ACC112 (cell line): Measurements from ENCODE around the gene MAGOH.
"Not testable (repeated sequence)": the region's sequence is repeated elsewhere in the genome, so short reads cannot be mapped to it uniquely, and the experiment has no call there.

Source experiments
- H2AFZ ChIP-seq: fragments of 200-600 bp; sonication (generic); one replicate; pipeline ENCODE4 v1.6.0; 2017; ENCODE audit warnings: antibody characterized with exemption, low read length; ENCODE audit not compliant: unreplicated experiment
- H3K27ac ChIP-seq: fragments of 200-600 bp; sonication (generic); 2 replicates; pipeline ENCODE4 v1.5.1; 2014; ENCODE audit warnings: low read depth, mild to moderate bottlenecking, antibody characterized with exemption, low read length, moderate library complexity
- H3K27me3 ChIP-seq: fragments of 200-600 bp; sonication (generic); 2 replicates; pipeline ENCODE4 v1.6.1; 2014; ENCODE audit warnings: mild to moderate bottlenecking, antibody characterized with exemption, low read length, moderate library complexity, mixed read lengths; ENCODE audit not compliant: insufficient read depth
- H3K36me3 ChIP-seq: fragments of 200-600 bp; sonication (generic); 2 replicates; pipeline ENCODE4 v1.6.1; 2016; ENCODE audit warnings: mild to moderate bottlenecking, antibody characterized with exemption, low read length, moderate library complexity, mixed read lengths; ENCODE audit not compliant: insufficient read depth
- H3K4me1 ChIP-seq: fragments of 200-600 bp; sonication (generic); one replicate; pipeline ENCODE4 v1.6.1; 2016; ENCODE audit warnings: low read length, mixed read lengths; ENCODE audit not compliant: insufficient read depth, unreplicated experiment, control insufficient read depth
- H3K4me3 ChIP-seq: fragments of 200-600 bp; sonication (generic); 2 replicates; pipeline ENCODE4 v1.5.1; 2014; ENCODE audit warnings: mild to moderate bottlenecking, low read depth, low read length
- H3K79me2 ChIP-seq: fragments of 200-600 bp; sonication (generic); one replicate; pipeline ENCODE4 v1.6.0; 2016; ENCODE audit warnings: low read length; ENCODE audit not compliant: control insufficient read depth, unreplicated experiment, insufficient read depth

MAGOH gene

DNA sequence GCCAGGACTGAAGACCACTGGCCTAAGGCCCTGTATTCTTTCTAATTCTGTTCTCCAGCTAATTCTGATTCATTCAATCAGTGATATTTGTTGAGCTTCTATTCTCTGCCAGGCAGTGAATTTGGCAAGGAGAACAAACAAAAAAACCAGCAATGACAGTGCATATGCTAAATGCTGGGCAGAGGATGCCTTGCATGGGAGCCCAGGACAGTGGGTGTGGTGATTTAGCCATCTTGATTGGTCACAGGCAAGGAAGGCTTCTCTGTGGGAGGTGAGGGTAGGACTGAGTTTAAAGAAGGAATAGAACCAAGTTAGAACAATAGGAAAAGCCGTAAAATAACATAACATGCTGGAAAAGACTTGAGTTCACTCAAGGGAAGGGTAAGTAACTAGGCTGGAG lies 50.9 kb downstream of the MAGOH start:
- Histone ChIP-seq H3K79me2 (no peaks in the 10 kb centered on the region), H3K4me1 (peaks cover 16% of the 10 kb centered on the region), H3K4me3 (no peak overlapping the region), H3K27ac (no peak overlapping the region), H3K27me3 (no peaks in the 10 kb centered on the region), H3K36me3 (no peaks in the 10 kb centered on the region), H2AFZ (no peak overlapping the region)

DNA sequence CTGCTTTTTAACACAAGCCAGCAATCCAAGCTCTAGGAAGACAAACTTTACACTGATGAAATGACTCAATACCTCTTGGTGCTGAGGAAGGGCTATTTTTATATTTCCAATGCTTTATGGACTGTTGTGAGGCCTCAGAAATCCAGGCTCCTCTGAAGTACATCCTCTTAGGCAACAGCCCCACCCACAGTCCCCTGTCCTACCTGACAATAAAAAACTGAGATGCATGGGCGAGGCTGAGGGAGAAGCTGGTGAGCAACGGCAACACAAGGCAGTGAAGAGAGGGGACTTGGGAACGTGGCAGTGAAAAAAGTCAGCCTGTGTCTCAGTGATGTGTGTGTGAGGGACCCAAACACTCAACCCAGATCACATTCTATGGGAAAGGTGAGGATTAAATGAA lies 51.8 kb downstream of the MAGOH start:
- no peak overlapping the region for H3K4me3 ChIP-seq
- H3K79me2 ChIP-seq, result no peaks in the 10 kb centered on the region
- no peak overlapping the region for H2AFZ ChIP-seq
- H3K4me1 ChIP-seq, result peaks cover 23% of the 10 kb centered on the region
- no peak overlapping the region for H3K27ac ChIP-seq
- H3K27me3 ChIP-seq, result no peaks in the 10 kb centered on the region
- no peaks in the 10 kb centered on the region for H3K36me3 ChIP-seq

- peaks cover 23% of the 10 kb centered on the region for H3K4me1 ChIP-seq
- not testable (repeated sequence) for H3K36me3 ChIP-seq, H2AFZ ChIP-seq, H3K4me3 ChIP-seq, H3K79me2 ChIP-seq, H3K27me3 ChIP-seq, H3K27ac ChIP-seq
Measured at GRCh38 chr1:53185955-53186297, 52.4 kb downstream of the MAGOH start.

- Histone ChIP-seq H3K4me1 (peaks cover 23% of the 10 kb centered on the region), H3K36me3 (no peaks in the 10 kb centered on the region), H3K79me2 (no peaks in the 10 kb centered on the region), H3K27ac (no peak overlapping the region), H3K27me3 (no peaks in the 10 kb centered on the region), H2AFZ (peak overlapping the region; percentile 47), H3K4me3 (no peak overlapping the region)
Measured at GRCh38 chr1:53183095-53183990, 55.0 kb downstream of the MAGOH start.

DNA sequence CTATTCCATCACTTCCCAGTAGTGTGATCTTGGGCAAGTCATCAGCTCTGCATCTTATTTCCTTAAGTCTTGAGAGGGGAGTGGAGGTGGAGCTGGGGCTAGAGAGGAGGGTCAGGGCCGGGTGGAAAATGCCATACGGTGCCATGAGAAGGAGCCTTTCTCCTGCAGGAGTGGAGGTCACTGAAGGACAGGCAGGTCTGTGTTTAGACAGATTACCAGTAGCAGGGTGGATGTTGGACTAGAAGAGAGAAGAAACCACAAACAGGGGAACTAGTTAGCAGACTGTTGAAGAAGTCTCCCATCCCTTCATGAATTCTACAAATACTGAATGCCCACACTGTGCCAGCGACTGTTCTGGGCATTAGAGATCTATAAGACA lies 55.6 kb downstream of the MAGOH start:
- Histone ChIP-seq H3K4me1 (peaks cover 18% of the 10 kb centered on the region), H2AFZ (peak overlapping the region; percentile 20), H3K4me3 (no peak overlapping the region), H3K27me3 (no peaks in the 10 kb centered on the region), H3K36me3 (no peaks in the 10 kb centered on the region), H3K79me2 (no peaks in the 10 kb centered on the region), H3K27ac (no peak overlapping the region)

DNA sequence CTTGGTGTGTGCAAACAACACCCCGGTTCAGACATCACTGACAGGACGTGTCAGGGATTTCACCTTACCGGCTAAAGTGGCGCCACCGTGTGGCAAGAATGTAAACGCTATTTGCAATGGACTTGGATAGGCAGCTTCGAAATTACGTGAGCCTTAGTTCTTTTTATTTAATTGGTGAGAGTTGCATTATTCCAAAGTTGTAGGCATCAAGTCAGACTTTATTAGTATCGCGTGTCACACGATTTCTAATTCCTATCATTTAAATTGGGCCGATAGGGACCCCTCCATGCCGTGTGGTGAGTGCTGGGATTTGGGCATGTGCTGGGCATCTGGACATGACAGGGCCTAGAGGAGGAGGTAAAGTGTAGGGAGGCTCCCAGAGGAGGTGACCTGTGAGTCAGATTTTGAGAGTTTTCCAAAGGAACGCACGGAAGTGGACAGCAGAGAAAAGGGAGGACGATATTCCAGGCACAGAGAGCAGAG lies 56.2 kb downstream of the MAGOH start:
- peak overlapping the region; percentile 20 for H2AFZ ChIP-seq
- H3K27ac ChIP-seq, result no peak overlapping the region

GRCh38 chr1:53180951-53181350 lies 57.4 kb downstream of the MAGOH start:
- no peaks in the 10 kb centered on the region for H3K79me2 ChIP-seq
- H3K36me3 ChIP-seq, result no peaks in the 10 kb centered on the region
- H3K27me3 ChIP-seq, result no peaks in the 10 kb centered on the region
- H3K4me3 ChIP-seq, result no peak overlapping the region
- no peak overlapping the region for H3K27ac ChIP-seq
- H3K4me1 ChIP-seq, result peaks cover 13% of the 10 kb centered on the region
- no peak overlapping the region for H2AFZ ChIP-seq

More for the DNA sequence above, 56.2 kb downstream of the MAGOH start:
- no peaks in the 10 kb centered on the region for H3K36me3 ChIP-seq
- no peaks in the 10 kb centered on the region for H3K27me3 ChIP-seq
- no peak overlapping the region for H3K4me3 ChIP-seq
- no peaks in the 10 kb centered on the region for H3K79me2 ChIP-seq
- peaks cover 13% of the 10 kb centered on the region for H3K4me1 ChIP-seq

DNA sequence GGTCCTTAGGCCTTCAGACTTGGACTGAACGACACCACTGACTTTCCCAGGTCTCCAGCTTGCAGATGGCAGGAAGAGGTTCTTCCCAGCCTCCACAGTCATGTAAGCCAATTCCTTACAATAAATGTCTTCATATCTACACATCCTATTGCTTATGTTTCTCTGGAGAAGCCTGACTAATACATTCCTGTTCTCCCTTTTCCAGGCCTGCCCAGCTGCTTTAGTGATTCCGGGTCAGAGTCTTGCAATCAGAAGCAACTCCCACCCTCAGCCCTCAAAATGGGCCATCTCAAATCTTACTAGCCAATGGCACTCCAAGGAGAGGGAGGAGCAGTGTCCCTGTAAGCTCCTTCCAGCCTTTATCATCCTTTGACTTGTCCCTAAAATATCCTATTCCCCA lies 58.1 kb downstream of the MAGOH start:
- H3K4me1 ChIP-seq, result peaks cover 17% of the 10 kb centered on the region
- no peaks in the 10 kb centered on the region for H3K27me3 ChIP-seq
- H2AFZ ChIP-seq, result no peak overlapping the region
- no peak overlapping the region for H3K4me3 ChIP-seq
- no peak overlapping the region for H3K27ac ChIP-seq
- no peaks in the 10 kb centered on the region for H3K36me3 ChIP-seq
- no peaks in the 10 kb centered on the region for H3K79me2 ChIP-seq
